Smooth muscle cell (in vitro differentiated cells): ENCODE measurements around the gene SOBP. TPM values are rescaled to one million over a fixed set of nuclear protein-coding genes. Genes with fewer than 3 reads are reported as not detected.

ENCODE experiments used
- DNase-seq: peaks from one replicate; lab custom pipeline; 2025; ENCODE audit not compliant: unreplicated experiment; lab: John Stamatoyannopoulos, UW
- H2AFZ ChIP-seq: fragments of 200-600 bp; sonication (generic); 2 replicates; pipeline ENCODE4 v1.6.0; 2016; ENCODE audit warnings: antibody characterized with exemption, low read depth, mild to moderate bottlenecking
- H3F3A ChIP-seq: fragments of 200-600 bp; sonication (generic); 2 replicates; pipeline ENCODE4 v1.6.0; 2017; ENCODE audit warnings: antibody characterized with exemption, low read depth
- H3K27ac ChIP-seq: fragments of 200-600 bp; sonication (generic); 2 replicates; pipeline ENCODE4 v1.5.1; 2016; ENCODE audit warnings: low read depth, mild to moderate bottlenecking
- H3K27me3 ChIP-seq: fragments of 200-600 bp; sonication (generic); 2 replicates; pipeline ENCODE4 v1.6.1; 2016; ENCODE audit warnings: low read depth, mild to moderate bottlenecking
- H3K36me3 ChIP-seq: fragments of 200-600 bp; sonication (generic); 2 replicates; pipeline ENCODE4 v1.5.1; 2016; ENCODE audit warnings: low read depth
- H3K4me1 ChIP-seq: fragments of 200-600 bp; sonication (generic); 2 replicates; pipeline ENCODE4 v1.5.1; 2016; ENCODE audit warnings: low read depth
- H3K4me2 ChIP-seq: fragments of 200-600 bp; sonication (generic); 2 replicates; pipeline ENCODE4 v1.6.0; 2016; ENCODE audit warnings: mild to moderate bottlenecking
- H3K4me3 ChIP-seq: fragments of 200-600 bp; sonication (generic); 2 replicates; pipeline ENCODE4 v1.5.1; 2016; ENCODE audit warnings: mild to moderate bottlenecking
- H3K79me2 ChIP-seq: fragments of 200-600 bp; sonication (generic); 2 replicates; pipeline ENCODE4 v1.6.0; 2016; ENCODE audit warnings: low read depth, mild to moderate bottlenecking
- H3K9ac ChIP-seq: fragments of 200-600 bp; sonication (generic); 2 replicates; pipeline ENCODE4 v1.6.0; 2016; ENCODE audit warnings: low read depth
- H3K9me3 ChIP-seq: fragments of 200-600 bp; sonication (generic); replicated peaks from 2 replicates; pipeline ENCODE4 v1.5.1; 2016; ENCODE audit warnings: low read depth
- H4K20me1 ChIP-seq: fragments of 200-600 bp; sonication (generic); 2 replicates; pipeline ENCODE4 v1.6.0; 2016; ENCODE audit warnings: low read depth
- WGBS: methylation state at CpG from one replicate; pipeline ENCODE4 v1.1.7; 2016; ENCODE audit warnings: low lambda C conversion rate; 5-methylcytosine and 5-hydroxymethylcytosine counted together
- polyA plus RNA-seq: library from polyadenylated mRNA; unstranded; fragments of >200 nt; fragmentation: Nextera tagmentation; extraction: Ambion mirVana; gene quantifications from 2 replicates; pipeline ENCODE4 v1.2.1, GENCODE V29; 2016
- total RNA-seq: library from RNA; depleted of rRNA; stranded (reverse); fragments of >200 nt; gene quantifications from 2 replicates; pipeline ENCODE4 v1.2.3, GENCODE V29; 2014
- TF ChIP-seq, protein P1 (sequence below): fragments of 200-600 bp; sonication (generic); IDR thresholded peaks from 2 replicates; pipeline ENCODE4 v1.5.1; 2017; ENCODE audit warnings: borderline replicate concordance, mild to moderate bottlenecking, antibody characterized with exemption; ENCODE audit not compliant: insufficient read depth, poor library complexity, severe bottlenecking

SOBP gene
- total and polyA plus RNA-seq, 2 experiments from 2014 or later, result 0.67 to 4.0 TPM

DNA sequence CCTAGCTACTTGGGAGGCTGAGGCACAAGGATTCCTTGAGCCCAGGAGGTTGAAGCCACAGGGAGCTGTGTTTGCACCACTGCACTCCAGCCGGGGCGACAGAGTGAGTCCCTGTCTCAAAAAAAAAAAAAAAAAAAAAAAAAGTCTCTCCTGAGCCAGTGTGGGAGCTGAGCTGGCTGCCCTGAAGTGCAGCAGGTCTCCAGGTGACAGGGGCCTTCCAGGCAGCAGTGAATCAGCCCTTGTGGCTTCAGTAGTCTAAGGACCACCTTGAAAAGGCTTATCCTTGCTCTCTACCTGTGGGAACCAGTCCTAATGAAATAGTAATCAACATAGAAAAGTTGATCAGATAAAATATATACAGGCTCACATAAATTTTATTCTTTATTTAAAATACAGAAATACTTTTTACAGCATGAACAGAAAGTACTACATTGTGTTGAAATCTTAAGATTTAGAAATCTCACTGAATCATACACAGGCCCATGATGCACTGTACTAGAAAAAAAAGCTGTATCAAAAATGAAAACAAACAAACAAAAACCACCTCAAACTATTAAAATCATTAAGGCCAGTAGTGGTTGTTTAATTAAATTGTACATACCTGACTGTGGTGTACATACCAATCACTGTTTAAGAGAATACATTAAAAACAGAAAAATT is 205.3 kb downstream of the SOBP start:
- Histone ChIP-seq H3K27ac (no peak overlapping the region), H2AFZ (no peak overlapping the region), H3K4me1 (peaks cover 6% of the 10 kb centered on the region), H3K36me3 (no peaks in the 10 kb centered on the region), H3K79me2 (no peaks in the 10 kb centered on the region), H4K20me1 (no peaks in the 10 kb centered on the region), H3K9ac (no peak overlapping the region), H3K9me3 (no peaks in the 10 kb centered on the region), H3K4me3 (no peak overlapping the region), H3K27me3 (no peaks in the 10 kb centered on the region), H3F3A (no peaks in the 10 kb centered on the region), H3K4me2 (no peak overlapping the region)
- no peak for DNase-seq
- TF ChIP-seq, protein P1, sequence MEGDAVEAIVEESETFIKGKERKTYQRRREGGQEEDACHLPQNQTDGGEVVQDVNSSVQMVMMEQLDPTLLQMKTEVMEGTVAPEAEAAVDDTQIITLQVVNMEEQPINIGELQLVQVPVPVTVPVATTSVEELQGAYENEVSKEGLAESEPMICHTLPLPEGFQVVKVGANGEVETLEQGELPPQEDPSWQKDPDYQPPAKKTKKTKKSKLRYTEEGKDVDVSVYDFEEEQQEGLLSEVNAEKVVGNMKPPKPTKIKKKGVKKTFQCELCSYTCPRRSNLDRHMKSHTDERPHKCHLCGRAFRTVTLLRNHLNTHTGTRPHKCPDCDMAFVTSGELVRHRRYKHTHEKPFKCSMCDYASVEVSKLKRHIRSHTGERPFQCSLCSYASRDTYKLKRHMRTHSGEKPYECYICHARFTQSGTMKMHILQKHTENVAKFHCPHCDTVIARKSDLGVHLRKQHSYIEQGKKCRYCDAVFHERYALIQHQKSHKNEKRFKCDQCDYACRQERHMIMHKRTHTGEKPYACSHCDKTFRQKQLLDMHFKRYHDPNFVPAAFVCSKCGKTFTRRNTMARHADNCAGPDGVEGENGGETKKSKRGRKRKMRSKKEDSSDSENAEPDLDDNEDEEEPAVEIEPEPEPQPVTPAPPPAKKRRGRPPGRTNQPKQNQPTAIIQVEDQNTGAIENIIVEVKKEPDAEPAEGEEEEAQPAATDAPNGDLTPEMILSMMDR, result no peak
- WGBS, result 100% methylated on average over 2 of the region's 2 CpGs

DNA sequence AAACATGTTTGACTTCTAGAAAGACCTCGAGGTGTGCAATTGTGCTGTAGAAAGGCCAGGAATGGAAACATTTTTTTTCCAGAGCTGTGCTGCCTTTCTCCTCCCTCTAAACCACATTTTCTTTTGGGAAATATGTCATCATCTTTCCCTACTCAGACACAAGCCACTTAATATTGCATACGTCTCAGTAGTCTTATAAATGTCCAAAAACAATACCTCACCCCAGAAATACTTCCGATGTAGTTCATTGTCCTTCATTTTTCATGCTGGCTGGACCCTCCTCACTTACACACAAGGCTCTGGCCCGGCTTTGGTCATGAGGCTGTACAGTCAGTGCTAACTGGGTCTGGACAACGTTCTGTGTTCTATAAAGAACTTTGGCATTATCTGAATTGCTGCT is 207.8 kb downstream of the SOBP start:
- TF ChIP-seq, protein P1, result no peak
- H4K20me1 ChIP-seq, result no peaks in the 10 kb centered on the region
- no peak overlapping the region for H3K4me3 ChIP-seq
- H3K27me3 ChIP-seq, result no peaks in the 10 kb centered on the region
- no peaks in the 10 kb centered on the region for H3K79me2 ChIP-seq
- no peaks in the 10 kb centered on the region for H3K4me1 ChIP-seq
- DNase-seq, result no peak
- H2AFZ ChIP-seq, result peak overlapping the region; percentile 35
- no peaks in the 10 kb centered on the region for H3K9me3 ChIP-seq
- no peak overlapping the region for H3K9ac ChIP-seq
- peak overlapping the region; percentile 59 for H3K27ac ChIP-seq
- 41% methylated on average over 5 of the region's 5 CpGs for WGBS
- peak overlapping the region; percentile 9 for H3K4me2 ChIP-seq
- H3K36me3 ChIP-seq, result no peaks in the 10 kb centered on the region
- H3F3A ChIP-seq, result no peaks in the 10 kb centered on the region

GRCh38 chr6:107698146-107698545 is 208.2 kb downstream of the SOBP start:
- no peaks in the 10 kb centered on the region for H3K27me3 ChIP-seq
- TF ChIP-seq, protein P1, result no peak
- H3K79me2 ChIP-seq, result no peaks in the 10 kb centered on the region
- H4K20me1 ChIP-seq, result no peaks in the 10 kb centered on the region
- H3K9me3 ChIP-seq, result no peaks in the 10 kb centered on the region
- H2AFZ ChIP-seq, result peak overlapping the region; percentile 35
- H3K4me3 ChIP-seq, result no peak overlapping the region
- H3K4me1 ChIP-seq, result no peaks in the 10 kb centered on the region
- DNase-seq, result no peak
- H3K36me3 ChIP-seq, result no peaks in the 10 kb centered on the region
- H3K27ac ChIP-seq, result peak overlapping the region; percentile 59
- 38% methylated on average over 4 of the region's 4 CpGs for WGBS
- H3K4me2 ChIP-seq, result peak overlapping the region; percentile 9
- H3K9ac ChIP-seq, result no peak overlapping the region
- no peaks in the 10 kb centered on the region for H3F3A ChIP-seq

DNA sequence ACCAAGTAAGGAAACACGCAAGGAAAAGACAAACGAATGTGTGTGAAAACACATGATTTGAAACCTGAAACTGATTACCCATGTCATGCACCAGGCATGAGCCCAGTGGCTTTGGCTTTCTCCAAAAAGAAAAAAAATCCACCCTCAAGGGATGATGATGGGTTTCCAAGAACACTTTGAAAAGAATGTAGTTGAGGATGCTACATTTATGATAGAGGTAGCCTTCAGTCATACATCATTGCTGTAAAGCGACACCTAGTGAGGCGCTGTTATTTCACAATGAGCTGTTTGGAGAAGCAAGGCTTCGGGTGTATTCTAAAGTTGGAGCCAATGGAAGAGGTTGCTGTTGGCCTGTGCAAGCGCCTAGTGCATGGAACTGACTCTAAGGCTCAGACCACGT is 209.3 kb downstream of the SOBP start:
- Histone ChIP-seq H3K9ac (no peak overlapping the region), H3K36me3 (no peaks in the 10 kb centered on the region), H3K79me2 (no peaks in the 10 kb centered on the region), H3F3A (no peaks in the 10 kb centered on the region), H4K20me1 (no peaks in the 10 kb centered on the region), H3K27ac (no peak overlapping the region), H3K4me2 (no peak overlapping the region), H3K27me3 (no peaks in the 10 kb centered on the region), H2AFZ (no peak overlapping the region), H3K4me1 (no peaks in the 10 kb centered on the region), H3K4me3 (no peak overlapping the region), H3K9me3 (no peaks in the 10 kb centered on the region)
- 82% methylated on average over 7 of the region's 7 CpGs for WGBS
- DNase-seq, result no peak
- TF ChIP-seq, protein P1, result no peak
